Stimulated activated CD4-positive, alpha-beta T cell treated with anti-CD3 and anti-CD28 coated beads, Interleukin-1b, Interleukin-23, amount 100 ng/mL, for 24 hours (primary cell): Measurements from ENCODE around the gene SECISBP2L.
A peak's percentile ranks its signal among the peaks of the same experiment; 100 is the strongest.
"Not testable (repeated sequence)": the region's sequence is repeated elsewhere in the genome, so short reads cannot be mapped to it uniquely, and the experiment has no call there.

ENCODE experiments used
- DNase-seq, 4 experiments: peaks; one replicate each; pipeline ENCODE4 v3.0.0-alpha.2; 2020; ENCODE audit warnings: low read depth in 4 of 4, low spot score in 1 of 4

The SECISBP2L gene

DNA sequence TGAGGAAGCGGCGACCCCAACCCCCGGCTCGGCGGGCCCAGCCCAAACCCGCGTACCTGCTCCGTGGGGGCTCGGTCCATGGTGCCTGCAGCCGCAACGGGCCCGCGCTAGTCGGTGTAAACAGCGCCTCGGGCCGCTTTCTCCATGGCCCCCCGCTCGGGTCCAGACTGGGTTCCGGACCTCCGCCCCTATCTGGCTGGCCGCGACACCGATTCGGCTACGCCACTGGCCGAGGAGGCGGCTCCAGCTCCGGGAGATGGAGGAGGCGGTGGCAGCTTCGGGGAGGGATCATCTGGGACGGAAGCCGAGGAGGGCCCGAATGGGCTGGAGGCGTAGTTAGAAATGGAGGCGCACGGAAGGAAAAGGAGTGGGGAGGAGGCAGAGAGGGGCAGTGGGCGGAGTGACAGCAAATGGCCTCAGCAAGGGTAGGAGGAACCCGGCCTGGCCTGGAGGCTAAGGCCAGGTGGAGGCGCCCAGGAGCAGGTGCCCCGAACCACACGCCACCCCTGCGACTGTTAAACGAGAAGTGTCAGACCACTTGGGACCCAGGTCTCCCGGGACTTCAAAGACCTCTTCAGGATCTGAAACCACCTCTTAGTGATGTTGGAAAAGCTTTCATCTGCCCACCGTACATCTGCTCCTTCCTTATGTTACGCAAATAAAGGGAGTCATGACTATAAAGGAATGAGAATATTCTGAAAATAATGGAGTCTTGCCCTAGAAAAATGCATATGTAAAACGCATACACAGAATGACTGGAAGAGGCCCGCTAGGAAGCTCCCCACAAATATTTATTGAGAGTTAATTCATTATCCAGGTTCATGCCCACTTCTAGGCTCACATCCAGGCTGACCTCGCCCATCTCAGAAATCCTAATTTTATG is at the start of gene SECISBP2L:
SECISBP2L (minus strand) TSS at position 227 of the 883 bp plus-strand sequence; CDS start at position 80, 147 bp downstream.
- peak; percentile 68 to 87 (median 80) for DNase-seq

- no peak for DNase-seq
Observed at GRCh38 chr15:49094923-49095322, 48.7 kb upstream of the SECISBP2L start.

- DNase-seq, result no peak
Observed at GRCh38 chr15:49093252-49094105, 47.2 kb upstream of the SECISBP2L start.

DNA sequence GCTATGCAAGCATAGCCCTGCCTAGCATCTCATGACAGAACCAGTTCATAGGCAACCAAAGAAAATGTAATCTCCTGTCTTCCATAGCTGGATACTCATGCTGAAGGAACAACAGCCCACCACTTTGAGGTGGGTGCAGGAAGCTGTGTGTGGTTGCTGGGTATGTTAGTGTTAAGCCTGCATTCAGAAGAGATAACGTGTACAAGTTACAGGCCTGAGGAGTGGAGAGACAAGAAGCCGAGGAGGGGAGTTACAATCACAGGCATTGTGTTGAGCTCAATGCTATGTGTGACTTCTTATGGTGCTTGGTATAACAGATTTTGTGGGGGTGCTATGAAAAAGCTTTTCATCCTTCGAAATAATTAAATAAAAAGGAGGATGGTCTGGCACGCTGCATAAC is 42.8 kb upstream of the SECISBP2L start:
- no peak for DNase-seq

GRCh38 chr15:49085696-49086459 is 39.6 kb upstream of the SECISBP2L start:
- DNase-seq, result no peak

DNA sequence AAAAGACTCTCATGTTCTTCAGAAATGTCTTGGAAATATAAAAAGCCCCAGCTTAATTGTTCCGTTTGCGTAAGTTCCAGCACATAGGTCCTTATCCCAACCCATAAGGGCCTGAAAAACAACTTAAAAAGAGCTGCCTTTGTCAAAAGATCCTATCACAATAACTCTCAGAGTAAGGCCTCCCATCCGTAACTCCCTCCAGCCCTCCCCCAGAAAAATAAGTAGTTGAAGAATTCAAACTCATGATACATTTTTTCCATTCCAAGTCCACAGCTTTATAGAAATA is 38.0 kb upstream of the SECISBP2L start:
- no peak for DNase-seq

GRCh38 chr15:49083401-49084284 is 37.4 kb upstream of the SECISBP2L start:
- no peak for DNase-seq

DNA sequence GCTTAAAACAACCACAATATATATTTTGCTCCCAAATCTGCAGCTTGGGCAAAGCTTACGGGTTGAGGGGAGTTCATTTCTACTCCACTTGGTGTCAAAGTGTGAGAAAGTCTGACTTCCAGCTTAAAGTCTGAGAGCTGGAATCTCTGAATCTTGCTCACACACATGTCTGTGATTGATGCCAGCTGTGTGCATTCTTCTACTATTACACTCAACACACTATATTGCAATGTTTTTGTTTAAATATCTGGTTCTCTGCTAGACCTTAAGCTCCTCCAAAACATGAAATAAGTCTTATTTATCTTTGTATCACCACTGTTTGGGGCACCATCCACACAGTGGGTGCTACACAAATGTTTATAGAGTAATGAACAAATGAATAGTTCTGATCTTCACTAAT is 36.7 kb upstream of the SECISBP2L start:
- DNase-seq, result no peak

GRCh38 chr15:49079340-49080039 is 33.2 kb upstream of the SECISBP2L start:
- DNase-seq, result no peak

DNA sequence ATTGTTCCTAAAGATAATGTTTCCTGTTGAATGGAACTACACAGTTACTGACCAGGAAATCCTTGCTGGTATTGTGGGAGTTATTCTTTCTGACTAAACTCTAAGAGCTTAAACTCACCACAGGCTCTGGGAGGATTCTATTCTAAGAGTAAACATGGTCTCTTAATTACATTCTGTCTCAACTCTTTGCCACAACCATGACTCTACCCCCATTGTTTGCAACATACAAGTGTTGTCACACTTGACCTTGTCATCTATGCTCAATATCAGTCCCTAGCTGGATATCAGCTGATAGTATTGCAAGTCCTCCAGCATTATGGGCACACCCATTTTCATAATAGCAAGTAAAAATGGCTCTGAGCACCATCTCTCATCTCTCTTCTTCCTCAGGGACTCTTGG is 29.6 kb upstream of the SECISBP2L start:
- no peak for DNase-seq

DNA sequence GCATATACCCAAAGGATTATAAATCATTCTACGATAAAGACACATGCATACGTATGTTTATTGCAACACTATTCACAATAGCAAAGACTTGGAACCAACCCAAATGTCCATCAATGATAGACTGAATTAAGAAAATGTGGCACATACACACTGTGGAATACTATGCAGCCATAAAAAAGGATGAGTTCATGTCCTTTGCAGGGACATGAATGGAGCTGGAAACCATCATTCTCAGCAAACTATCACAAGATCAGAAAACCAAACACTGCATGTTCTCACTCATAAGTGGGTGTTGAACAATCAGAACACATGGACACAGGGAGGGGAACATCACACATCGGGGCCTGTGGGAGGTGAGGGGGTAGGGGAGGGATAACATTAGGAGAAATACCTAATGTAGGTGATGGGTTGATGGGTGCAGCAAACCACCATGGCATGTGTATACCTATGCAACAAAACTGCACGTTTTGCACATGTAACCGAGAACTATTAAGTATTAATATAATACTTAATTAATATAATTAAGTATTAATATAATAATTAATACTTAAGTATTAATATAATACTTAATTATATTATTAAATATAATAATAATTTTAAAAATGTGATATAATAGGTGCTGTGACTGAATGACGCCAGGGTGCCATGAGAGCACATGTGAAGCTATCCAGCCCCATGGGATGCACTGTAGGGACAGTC is 28.5 kb upstream of the SECISBP2L start:
- DNase-seq, result not testable (repeated sequence)

DNA sequence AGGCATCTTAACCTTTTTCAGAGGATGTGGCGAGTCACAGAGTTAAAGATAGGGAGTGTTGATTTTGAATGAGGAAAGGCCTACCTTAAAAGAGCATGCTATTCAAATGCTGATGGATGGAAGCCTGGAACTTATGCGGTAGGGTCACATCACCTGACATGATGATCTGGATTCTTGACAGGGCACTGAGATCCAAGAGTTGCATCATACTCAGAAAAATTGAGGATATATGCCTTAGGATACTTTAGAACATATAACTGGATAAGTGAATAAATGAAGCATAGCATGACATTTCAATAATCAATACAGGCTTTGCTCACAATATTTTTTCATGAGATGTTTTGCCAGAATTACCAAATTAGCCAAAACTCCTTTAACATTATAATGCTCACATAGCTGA is 20.1 kb upstream of the SECISBP2L start:
- DNase-seq, result no peak

GRCh38 chr15:49064884-49065283 is 18.6 kb upstream of the SECISBP2L start:
- no peak for DNase-seq

DNA sequence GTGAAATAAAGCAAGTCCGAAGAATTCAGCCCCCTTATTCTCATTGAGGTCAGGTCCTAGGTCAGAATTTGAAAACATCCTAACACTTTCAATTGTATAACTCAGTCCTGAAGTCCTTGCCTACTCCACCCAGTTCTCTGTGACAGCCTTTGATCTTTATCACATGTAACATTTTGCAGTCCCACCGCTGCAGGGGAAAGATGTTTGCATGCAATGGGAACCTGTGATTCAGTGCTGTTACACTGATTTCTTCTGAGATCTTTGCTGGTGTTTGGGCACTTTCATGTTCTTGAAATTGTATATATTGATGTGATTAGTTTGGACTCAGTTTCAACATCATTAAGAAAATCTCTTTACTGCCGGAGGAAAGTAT is 18.0 kb upstream of the SECISBP2L start:
- no peak for DNase-seq

- DNase-seq, result no peak
Observed at GRCh38 chr15:49063402-49064280, 17.4 kb upstream of the SECISBP2L start.

GRCh38 chr15:49062900-49063299 is 16.7 kb upstream of the SECISBP2L start:
- DNase-seq, result no peak

DNA sequence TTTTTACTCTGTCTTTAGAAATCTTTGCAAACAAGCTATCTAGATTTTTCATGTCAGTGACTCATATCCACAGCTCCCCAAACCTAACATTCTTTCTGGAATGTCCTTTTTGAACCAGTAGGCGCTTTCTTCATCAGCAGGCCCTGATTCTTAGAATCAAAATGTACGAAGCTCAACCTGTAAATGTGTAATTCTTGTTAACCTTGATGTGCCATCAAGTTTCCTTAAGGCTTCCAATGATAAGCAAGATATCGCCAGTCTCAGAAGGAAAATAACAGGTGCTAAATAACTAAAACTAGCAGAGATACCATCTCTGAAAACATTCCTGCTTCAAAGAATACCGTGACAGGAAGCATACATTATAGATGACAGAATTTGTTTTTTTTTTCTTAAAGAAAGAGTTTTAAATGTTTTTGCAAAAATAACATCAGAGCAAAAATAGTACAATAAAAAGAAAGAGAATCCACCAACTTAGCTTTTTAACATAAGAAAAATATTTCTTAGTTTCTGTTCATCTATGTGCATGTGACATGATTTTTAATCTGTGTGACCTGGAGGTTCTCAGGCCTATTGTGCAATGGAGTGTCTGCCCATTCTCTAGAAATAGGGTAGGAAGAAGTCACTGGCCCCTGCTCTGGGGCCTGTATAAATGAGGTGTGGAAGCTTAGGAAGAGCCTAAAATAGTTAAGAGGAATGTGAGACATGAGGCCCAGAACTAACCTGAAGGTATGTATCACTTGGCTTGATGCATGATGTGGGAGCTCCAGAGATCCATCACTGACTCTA is 14.7 kb upstream of the SECISBP2L start:
- DNase-seq, result no peak

DNA sequence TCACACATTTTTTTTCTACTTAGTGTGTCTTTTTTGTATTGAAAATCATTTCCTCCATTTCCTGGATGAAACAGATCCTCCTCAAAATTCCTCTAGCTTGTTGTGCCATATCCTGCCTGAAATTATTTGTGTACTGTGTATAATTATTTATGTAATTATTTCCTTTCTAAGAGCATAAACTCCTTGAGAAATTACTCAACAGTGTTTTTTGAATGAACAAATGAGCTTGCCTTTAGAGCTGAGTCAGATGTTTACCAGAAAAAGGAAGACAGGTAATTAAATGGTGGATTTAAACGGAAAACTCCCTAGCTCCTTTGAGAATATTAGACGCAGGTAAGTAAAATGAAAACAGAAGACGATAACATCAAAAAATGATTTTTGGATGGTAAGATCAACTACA is 13.2 kb upstream of the SECISBP2L start:
- DNase-seq, result no peak
